NOMO-1 (cell line): ENCODE measurements around the gene ATP5PD.
A peak's percentile ranks its signal among the peaks of the same experiment; 100 is the strongest.
"Not testable (repeated sequence)": the region's sequence is repeated elsewhere in the genome, so short reads cannot be mapped to it uniquely, and the experiment has no call there.

ENCODE experiments used
- DNase-seq, 2 experiments: peaks; one replicate each; lab custom pipeline; 2025; ENCODE audit not compliant: unreplicated experiment in 2 of 2; lab: John Stamatoyannopoulos, UW

ATP5PD gene

DNA sequence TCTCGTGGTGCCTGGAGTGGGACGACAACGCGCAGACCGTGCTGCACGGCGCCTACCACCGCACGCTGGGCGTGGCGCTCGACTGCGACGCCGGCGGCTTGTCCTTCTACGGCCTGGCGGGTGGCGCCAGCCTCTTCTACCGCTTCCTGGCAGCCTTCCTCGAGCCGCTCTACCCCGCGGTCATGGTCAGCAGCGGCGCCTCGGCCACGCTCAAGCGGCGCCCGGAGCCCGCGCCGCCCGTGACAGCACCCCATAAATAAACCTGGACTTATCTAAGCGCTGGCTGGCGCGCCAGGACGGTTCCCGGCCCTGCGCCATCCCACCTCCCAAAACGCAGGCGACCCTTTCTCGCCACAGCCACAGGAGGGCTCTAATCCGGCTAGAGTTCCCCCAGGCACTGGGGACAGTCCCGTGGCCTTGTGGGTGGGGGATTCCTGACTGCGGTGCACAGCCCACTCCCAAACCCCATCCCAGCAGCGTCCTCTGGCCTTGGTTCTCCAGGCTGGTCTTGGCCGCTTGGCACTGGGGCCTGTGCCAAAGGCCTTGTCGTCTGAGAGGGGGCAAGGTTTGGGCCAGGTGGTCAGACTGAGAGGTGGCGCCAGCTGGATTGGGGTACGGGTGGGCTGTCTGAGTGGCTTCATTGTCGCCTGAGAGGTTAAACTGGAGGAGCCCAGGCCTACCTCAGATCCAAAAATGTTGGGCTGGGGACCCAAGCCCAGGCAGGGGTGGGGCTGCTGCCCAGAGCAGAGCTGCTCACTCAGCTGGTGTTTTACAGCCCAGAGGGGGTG, 30.9 kb upstream of the ATP5PD start:
- peak; percentile 78 to 83 for DNase-seq

- no peak for DNase-seq
Observed at GRCh38 chr17:75077072-75077495, 30.3 kb upstream of the ATP5PD start.

DNA sequence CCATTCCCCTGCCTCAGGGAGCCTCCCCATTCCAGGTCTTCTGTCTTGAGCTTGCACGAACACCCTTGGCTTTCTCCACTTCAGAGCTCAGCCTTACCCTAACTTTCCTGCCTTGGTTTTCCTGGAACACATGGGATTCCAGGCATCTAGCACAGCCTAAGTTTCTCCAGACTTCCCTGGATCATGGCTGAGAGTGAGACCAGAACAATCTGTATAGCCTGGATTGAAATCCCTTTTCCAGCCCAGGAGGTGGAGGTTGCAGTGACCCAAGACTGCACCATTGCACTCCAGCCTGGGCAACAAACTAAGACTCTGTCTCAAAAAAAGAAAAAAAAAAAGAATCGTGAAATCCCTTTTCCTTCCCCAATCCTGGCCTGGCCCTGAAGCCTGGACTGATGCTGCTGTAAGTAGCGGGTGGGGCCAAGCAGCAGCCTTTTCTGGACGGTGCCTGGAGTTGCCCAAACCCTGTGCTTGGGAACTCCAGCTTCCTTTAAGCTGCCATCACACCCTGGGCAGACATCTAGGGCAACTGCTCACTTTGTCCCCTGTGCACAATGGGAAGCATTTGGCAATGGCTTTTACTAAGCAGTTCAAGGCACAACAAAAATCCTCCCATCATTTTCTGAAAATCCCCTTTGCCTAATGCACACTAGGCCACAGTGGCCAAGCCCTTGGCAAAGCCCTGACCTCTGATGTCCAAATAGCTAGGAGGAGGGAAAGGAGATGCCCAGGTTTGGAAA, 29.0 kb upstream of the ATP5PD start:
- DNase-seq: no peak

DNA sequence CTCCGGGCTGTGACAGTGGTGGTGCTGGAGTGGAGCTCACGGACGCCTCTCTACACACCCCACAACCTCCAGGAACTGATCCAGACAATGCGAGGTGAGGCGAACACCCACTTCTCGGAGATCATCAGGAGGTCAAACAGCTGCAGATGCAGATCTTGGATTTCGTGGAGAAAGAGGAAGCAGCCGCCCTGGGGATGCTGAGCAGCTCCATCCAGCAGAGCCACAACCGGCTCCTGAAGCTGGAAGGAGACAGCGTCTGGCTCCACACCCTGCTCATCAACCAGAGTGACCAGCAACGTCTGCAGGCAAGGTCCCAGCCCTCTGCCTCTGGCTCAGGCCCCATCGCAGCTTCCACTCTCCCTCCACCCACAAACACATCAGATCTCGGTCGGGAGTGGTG, 27.8 kb upstream of the ATP5PD start:
- DNase-seq: no peak

DNA sequence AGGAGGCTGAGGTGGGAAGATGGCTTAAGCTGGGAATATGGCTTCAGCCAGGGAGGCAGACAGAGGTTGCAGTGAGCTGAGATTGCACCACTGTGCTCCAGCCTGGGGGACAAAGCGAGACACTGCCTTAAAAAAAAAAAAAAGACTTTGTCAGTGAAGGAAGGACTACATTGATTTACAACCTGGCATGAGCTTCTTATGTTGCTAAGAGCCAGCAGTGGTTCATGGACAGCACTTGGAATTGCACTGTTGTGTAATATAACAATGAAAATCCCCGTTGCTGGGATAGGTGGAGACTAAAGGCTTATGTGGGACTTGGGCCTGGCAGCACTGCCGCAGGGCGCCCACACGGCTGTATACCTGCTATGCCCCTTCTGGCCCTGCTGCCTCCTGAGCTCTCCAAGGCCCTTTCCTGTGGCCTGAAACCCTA, 26.9 kb upstream of the ATP5PD start:
- no peak for DNase-seq

DNA sequence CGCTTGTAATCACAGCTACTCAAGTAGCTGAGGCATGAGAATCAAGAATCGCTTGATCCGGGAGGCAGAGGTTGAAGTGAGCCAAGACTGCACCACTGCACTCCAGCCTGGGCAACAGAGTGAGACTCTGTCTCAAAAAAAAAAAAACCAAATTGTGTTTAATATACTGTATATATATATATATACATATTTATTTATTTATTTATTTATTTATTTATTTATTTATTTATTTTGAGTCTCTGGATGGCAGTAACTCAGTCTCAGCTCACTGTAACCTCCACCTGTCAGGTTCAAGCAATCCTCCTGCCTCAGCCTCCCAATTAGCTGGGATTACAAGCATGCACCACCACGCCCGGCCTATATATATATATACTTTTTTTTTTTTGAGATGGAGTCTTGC, 26.1 kb upstream of the ATP5PD start:
- DNase-seq: not testable (repeated sequence)

DNA sequence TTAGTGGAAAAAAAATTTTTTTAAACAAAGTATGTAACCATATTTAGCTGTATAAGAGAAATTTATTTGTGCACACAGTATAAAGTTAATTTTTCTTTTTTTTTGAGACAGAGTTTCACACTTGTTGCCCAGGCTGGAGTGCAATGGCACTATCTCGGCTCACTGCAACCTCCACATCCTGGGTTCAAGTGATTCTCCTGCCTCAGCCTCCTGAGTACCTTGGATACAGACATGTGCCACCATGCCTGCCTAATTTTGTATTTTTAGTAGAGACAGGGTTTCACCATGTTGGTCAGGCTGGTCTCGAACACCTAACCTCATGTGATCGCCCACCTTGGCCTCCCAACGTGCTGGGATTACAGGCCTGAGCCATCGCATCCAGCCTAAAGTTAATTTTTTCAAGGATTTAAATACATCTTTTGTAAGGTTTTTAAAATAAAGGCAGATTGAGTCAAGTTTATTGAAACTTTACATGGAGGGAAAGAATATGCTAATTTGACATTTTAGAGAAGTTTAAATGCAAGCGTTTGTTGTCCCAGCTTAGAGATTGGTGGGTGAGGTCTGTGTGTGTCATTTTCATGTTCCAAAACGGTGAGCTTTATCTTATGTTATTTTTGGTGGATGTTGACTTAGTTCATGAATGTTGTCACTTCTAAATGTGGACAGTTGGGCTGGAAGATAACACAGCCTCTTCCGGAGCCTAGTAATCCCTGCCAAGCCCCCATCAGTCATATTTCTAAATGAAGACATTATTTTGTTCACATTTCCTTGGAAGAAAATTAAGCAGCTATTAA, 24.9 kb upstream of the ATP5PD start:
- DNase-seq: not testable (repeated sequence)

GRCh38 chr17:75069783-75070182, 23.0 kb upstream of the ATP5PD start:
- DNase-seq: no peak

- no peak for DNase-seq
Observed at GRCh38 chr17:75068750-75069149, 22.0 kb upstream of the ATP5PD start.

DNA sequence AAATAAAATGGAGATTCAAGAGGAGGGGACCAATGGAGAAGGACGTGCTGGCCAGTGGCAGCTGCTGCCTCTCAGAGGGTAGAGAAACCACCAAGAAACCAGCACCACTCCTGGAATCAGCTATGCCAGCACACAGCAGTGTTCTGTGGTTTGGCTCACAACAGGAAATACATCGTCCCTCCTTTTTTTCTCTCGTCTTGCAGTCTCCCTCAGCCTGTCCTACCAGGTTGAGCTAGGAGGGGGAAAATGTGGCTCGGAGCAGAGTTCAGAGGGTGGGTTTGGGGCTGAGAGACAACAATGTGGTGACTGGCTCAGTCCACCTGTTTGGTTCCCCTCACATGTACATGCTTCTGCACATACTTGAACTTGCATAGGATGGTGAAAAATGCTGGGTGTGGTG, 21.1 kb upstream of the ATP5PD start:
- DNase-seq: no peak

DNA sequence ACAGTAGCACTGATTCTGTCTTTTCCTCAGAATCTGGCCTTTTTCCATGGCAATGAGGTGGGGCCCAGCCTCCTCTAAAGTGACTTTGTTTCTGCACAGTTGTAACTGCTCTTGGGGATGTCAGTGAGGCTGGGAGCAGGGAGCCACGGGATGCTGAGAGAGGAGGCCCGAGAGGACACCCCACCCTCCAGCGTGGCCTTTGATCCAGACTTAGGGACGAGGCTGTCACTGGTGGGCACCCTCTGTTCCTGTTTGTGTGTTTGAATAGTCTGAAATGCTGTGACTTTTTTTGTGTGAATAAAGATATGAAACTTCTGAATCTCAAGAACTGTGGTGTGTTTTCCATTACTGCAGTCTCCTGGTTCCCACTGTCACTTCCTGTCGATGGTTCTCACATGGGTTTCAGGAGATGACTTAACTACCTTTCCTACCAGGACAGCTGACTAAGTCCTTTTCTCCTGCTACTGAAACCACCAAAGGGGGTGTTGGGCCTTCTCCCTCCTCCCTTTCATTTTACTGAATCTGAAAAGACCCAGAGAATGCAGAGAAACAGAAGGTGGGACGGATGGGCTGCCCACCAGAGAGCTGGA, 18.9 kb upstream of the ATP5PD start:
- DNase-seq: no peak

DNA sequence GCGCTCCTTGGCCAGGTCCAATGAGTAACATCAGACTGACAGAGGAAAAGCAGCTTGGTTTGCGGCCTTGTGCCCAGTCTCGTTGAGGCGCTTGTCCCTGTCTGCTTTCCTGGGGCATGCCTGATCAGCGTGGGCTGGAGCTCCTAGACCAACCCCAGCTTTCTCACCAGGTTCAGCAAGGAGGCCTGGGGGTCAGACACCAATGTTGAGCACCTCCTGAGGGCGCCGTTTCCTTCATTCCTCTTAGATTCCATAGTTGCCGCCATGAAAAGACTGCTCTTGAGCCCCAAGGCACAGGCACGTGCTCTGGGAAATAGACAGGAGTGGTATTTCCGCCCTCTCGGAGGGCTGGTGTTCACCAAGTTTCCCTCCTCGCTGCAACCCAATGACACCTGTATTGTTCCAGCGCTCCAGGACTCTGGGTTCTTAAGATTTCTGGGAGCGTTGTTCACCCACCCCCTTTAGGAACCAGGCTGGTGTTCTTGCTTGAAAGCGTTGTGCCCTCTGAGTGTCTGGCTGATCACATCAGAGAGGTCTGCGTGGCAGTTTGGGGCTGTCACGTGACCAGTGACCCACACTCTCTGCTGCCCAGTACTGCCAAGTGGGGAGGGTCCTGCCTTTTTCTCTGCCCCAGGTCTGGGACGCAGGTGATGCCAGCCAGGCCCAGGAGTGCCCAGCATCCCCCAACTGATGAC, 18.2 kb upstream of the ATP5PD start:
- DNase-seq: no peak

GRCh38 chr17:75064460-75064859, 17.7 kb upstream of the ATP5PD start:
- no peak for DNase-seq

- DNase-seq: no peak
Observed at GRCh38 chr17:75064040-75064439, 17.3 kb upstream of the ATP5PD start.

DNA sequence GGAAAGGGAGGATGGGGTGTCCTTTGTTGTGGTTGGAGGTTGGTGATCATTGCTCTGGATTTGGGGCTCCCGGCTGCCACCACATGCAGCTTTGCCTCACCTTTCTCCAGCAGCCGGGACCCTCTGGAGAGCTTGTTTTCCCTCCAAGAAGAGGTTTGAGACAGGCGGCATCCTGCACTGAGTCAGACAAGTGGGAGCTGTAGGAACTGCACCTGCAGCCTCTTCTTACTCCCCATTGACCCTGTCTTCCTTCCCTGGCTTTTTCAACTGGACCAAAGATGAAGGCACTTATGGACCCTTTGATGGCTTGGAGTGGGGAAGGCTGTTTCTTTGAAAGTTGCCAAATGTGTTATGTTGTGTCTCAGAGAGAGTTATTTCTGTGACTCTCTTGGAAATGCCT, 16.9 kb upstream of the ATP5PD start:
- no peak for DNase-seq

GRCh38 chr17:75063201-75063600, 16.4 kb upstream of the ATP5PD start:
- no peak for DNase-seq

DNA sequence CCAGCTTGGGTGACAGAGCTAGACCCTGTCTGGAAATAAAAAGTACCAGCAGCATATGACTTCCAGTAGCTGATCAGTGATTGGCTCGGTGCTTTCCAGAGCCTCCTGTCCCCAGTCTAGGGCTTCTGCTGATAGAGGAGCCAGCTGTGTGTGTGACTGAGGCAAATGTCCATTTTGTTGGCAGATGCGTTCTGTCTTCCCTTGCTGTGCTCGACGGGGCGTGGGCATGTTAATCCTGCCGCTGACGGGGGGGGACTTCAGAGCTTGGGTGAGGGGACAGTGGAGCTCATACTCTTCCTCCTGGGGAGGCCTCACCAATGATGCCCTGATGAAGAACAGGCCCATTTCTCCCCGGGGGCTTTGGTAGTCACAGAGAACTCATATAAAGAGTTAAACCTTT, 14.8 kb upstream of the ATP5PD start:
- DNase-seq: no peak

GRCh38 chr17:75061055-75061438, 14.3 kb upstream of the ATP5PD start:
- no peak for DNase-seq

DNA sequence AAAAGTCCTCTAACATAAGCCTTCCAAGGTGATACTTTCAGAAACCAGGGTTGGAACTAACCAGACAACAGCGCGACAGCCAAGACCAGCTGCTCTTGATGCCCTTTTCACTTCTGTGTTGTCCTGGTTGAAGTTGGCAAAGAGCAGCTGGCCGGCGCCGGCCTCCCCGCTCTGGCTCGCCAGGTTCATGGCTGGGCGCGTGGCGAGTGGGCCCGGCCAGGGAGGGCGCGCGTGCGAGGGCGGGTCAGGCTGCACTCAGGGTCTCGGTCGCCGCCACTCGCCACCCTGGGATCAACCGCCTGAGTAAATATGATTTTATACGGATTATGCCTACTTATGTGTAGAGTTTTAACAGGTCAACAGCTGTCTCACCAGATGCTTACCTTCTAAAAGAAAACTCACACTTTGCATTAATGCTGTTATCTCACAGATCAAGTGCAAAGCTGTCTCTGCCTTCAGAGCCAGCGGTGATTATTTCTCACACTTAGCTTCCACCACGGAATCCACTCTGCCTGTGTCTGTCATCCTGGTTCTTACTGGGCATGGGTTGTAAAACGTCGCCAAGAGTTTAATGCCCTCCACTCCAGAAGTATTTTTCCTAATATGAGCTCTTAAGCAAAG, 13.8 kb upstream of the ATP5PD start:
- no peak for DNase-seq
